HG03439 (cell line): ENCODE data around the gene HTT.

Experiments
- ATAC-seq: cut with Tn5 transposase; IDR thresholded peaks from one replicate; pipeline ENCODE4 v1.9.1; 2021; ENCODE audit warnings: mild to moderate bottlenecking, moderate library complexity; ENCODE audit not compliant: unreplicated experiment

HTT gene

DNA sequence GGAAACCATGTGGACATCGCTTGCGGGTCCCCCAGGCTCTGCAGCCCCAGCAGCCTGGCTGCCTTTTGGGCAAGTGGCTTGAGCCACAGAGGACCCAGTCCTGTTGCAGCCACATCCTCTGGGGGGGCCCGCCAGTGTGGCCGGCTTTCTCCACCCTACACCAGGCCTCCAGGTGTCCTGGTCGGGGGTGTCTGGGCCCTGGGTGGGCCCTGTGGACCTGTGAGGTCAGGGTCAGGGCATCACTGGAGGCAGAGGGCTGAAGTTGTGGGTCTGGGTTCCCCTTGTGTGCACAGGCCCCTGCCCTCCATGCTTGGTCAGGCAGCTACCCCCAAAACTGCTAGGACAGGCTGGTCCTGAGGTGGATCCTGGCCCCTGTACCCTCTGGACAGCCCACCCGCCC lies 171.2 kb downstream of the HTT start:
- no peak for ATAC-seq

DNA sequence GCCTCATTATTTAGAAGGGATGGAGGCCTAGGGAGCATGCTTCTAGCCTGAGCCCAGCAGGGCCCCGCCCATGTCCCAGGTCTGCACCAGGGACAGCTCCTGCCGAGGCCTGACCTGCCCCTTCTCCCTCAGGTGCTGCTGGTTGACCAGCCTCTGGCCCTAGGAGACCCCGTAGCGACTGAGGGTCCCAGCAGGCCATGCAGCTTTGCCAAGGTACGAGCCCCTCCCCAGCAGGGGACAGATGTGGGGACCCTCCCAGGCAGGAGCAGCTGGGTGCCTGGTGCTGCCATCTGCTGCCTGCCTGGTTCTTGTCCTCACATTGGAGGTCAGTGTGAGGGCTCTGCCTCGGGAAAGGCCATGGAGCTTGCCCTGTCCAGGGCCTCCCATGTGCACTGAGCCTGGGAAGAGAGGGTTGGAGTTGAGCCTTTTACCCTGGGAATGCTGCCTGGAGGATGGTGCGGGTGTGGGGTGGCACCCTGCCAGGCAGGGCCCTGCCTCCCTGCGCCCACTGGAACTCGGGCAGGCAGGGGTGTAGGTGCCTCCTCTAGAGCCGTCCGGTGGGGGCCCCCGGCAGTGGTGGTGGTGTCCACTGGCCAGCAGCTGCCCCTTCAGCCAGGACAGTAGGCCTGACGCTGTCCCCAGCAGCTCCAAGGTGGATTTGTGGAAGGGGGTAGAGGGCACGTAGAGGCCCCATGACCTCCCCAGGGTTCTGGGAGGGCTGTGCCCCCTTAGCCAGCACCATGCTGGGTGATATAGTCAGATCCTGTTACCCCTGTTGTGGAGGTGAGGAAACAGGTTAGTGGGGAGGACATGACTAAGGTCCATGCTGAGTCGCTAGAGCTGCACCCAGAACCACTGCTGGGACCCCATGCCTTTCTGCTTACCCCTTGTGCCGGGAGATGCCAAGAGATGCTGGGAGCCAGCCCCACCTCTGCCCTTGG lies 172.2 kb downstream of the HTT start:
- ATAC-seq = no peak

DNA sequence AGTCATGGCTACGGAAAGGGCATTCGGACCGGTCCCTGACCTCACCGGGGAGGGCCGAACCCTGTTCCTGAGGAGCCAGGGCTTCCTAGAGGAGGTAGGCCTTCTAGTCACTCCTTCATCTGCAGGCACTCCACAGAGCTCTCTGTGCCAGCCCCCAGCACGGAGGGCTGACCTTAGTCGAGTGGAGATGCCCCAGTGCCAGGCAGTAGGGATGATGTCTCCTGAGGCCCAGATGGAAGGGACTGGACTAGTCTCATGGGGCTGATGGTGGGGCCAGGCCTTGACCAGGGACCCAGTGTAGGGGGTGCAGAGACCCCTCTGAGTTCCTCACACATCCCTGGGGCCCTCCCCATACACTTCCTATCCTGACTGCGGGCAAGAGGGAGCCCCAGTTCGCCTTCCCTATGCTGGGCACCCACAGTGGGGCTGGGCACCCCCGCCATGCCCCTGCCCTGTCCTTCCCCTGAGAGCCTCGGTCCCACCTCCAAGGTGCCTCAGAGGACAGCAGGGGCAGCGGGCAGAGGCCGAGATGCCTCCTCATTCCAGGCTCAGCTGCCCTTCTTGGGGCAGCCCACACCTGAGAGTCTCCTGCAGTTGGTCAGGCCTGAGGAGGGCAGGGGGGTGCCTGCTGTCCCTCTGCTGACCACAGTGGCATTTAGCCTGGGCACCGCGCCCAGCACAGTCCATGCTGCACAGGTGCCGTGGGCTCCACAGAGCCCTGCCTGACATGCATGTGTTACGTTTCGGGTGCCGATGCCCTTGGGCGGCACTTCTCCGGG lies 173.1 kb downstream of the HTT start:
- no peak for ATAC-seq

DNA sequence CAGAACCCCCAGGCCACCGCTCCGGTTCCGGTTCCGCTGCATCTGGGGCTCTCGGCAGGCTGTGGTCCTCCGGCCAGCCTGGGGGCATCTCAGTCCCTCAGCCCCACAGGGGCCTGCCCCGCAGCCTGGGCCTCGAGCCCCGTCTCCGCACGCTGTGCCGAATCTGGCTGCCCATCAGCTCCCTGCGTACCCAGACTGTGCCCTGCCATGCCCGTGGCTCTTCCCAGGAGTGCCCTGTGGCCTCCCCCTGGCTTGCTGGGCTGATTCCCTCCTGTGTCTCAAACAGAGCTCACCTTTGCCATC lies 173.6 kb downstream of the HTT start:
- no peak for ATAC-seq

DNA sequence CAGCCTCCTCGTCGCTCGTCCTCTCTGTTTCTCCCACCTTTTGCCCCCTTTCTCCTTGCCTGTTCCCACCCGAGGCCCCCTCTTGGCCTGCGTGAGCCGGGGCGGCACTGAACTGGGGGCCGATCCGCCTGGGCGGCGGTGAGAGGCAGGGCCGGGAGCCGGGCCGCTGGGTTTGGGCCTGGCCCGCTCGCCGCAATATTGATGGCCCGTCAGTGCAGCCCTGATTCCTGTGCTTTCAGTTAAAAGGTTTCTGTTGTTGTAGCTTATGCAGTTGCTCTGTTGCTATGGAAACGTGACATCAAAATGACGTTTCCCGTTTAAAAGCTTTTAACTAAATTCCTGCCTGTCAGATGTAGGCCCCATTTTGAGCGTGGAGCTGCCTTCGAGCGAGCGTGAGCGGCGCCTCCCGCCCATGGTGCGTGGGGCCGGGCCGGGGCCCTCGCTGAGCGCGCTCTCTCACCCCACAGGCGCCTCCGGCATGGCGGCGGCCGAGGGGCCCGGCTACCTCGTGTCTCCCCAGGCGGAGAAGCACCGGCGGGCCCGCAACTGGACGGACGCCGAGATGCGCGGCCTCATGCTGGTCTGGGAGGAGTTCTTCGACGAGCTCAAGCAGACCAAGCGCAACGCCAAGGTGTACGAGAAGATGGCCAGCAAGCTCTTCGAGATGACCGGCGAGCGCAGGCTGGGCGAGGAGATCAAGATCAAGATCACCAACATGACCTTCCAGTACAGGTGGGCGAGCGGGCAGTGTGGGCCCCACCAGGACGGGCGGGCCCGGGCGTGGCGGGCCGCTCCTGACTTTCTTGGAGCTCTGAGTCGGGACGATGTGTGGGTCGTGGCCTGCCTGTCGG lies 174.6 kb downstream of the HTT start, which contains the start of gene MSANTD1:
MSANTD1 (plus strand) TSS at position 349 of the 851 bp plus-strand sequence; CDS start at position 413, 64 bp downstream.
- no peak for ATAC-seq

DNA sequence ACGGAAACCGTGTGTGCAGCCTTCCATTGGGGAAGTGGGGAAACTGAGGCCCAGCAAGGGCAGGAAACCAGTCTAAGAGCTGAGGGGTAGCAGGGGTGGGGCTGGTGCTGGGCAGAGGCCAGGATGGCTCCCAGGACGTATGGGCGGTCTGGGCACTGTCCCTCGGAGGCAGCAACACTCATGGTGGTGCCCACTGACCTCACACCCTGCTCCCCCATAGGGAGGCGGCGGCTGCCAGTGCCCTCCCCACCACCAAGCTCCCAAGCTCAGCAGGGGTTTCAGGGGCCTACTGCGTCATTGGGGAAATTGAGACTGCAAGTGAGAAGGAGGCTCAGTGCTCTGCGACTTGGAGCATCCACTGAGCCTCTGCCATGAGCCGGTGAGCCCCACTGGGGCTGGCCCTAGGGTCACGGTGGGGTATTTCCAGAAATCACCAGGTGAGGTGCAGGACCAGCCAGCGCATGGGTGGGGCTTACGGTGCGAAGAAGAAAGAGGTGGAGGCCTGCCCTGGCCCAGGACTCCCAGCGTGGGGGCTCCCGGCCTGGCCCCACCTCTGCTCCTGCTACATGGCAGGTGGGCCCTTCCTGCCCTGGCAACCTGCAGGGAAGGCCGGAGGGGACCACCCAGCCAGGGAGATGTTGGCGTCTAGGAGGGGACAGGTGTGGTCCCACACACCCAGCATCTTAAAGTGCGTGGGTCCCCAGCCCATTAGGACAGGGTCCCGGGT lies 175.4 kb downstream of the HTT start:
- ATAC-seq = no peak

DNA sequence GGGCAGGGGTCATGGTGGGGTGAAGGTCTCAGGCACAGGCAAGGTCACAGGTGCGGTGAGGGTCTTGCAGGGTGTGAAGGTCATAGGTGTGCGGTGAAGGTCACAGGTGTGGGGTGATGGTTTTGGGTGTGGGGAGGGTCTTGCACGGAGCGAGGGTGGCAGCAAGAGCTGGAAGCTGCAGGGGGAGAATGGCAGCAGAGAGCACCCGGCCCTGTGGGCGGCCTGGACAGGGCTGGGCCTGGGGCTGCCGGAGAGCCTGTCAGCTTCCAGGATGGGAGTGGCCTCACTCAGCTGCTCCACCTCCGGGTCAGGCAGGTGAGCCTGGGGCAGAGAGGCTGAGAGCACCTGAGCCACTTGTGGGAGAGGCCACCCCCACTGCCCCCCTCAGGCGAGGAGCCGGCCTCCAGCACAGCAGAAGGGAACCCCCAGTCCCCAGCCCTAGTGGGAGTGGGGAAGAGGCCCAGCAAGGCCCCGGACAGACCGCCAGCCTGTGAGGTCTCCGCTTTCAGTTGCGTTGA lies 176.0 kb downstream of the HTT start:
- ATAC-seq = no peak

DNA sequence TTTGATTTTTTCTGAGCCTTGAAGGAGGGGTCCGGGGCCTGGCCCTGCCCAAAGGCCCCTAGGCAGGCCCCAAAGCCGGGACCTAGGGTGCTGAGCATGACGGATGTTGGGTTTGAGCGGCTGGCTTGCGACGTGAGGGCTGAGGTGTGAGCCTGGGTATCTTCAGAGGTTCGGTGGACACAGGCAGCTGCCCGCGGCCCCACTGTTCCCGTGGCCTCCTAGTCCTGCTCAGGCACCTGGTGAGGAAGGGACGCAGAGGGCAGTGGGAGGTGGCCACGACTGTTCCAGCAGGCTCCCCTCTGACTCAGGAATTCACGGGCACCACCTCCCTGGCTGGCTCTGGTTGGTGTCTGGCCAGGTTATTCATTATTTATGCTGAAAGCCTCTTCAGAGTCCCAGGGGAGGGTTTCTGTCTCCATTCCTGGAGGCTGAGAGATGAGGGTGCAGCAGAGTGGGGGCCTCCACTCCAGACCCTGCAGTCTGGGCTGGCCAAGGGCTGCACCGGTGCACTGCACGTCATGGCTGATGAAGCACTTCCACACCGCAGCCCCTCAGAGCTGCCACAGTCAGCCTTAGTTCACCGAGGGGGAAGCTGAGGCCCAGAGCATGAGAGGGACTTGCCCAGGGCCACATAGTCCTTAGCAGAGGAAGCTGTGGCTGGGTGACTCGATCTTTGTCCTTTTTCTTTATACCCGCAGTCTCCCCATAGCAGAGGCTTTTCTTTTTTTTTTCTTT lies 176.6 kb downstream of the HTT start:
- no peak for ATAC-seq

DNA sequence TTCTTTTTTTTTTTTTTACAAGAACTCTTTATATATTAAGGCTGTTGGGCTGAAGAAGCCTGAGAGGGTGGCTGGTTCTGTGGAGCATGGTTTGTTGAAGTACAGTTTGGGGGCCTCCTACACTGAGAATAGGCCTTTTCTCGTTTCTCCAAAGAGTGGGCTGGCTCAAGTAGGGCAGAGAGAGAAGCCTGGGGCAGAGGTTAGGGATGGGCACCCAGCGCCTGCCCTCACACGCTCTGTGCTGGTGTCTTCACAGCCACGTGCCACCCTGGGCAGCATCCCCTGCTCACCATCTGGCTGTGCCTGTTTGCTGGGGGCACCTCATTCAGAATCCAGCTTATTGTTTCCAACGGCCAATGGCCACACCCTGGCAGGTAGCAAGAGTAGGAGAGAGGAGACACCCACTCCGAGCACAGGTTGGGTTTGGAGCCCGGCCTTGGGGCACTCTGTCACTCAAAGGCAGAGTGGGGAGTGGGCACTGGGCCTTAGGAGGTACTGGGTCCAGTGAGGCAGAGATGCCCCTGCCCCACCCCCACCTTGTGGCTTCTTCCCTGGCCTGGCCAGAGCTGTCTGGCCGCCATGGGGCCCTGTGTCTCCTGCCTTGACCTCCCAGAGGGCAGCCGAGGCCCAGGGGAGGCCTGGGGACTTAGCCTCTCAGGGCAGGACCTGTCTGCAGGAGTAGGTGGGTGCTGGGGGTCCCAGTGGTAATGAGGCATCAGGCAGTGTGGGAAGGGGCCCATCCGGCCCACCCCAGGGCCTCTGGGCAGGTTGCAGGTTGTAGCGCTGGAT lies 177.4 kb downstream of the HTT start:
- no peak for ATAC-seq

DNA sequence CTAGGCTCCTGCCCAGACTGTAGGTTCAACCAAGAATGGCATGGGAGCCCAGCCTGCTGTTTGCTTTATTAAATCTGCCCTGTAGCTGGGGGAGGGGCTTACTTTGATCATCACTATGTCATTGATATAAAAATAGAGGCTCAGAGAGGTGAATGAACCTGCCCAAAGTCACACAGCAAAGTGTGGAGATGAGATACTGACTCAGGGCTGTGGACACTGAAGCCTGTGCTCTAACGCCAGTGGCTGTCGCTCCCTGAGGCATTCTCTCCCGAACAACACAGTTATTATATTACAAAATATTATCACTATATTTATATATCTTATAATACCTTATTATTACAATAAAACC lies 178.0 kb downstream of the HTT start:
- ATAC-seq = no peak

DNA sequence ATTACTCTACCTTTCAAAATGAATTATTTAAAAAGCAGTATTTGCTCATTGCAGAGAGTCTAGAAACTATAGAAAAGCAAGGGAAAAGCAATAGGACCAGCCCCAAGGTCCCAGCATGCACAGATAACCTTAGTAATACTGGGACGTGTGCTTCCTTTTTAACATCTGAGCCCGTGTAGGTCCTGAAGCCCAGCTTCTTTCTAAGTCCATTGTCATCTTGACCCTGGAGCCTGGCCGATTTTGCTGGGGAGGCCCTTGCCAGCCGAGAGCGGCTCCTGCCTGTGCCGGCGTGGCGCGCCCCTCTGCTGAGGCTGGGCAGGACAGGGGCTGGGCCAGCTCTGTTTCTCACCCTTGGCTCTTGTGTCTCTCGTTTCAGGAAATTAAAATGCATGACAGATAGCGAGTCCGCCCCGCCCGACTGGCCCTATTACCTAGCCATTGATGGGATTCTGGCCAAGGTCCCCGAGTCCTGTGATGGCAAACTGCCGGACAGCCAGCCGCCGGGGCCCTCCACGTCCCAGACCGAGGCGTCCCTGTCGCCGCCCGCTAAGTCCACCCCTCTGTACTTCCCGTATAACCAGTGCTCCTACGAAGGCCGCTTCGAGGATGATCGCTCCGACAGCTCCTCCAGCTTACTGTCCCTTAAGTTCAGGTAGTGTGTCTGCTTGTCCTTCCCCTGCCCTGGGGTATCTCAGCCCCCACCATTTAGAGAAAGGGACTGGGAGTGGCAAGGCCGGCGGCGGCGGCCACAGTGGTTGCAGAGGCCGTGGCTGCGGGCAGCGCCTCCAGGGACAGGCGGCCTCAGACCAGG lies 178.6 kb downstream of the HTT start:
- no peak for ATAC-seq

DNA sequence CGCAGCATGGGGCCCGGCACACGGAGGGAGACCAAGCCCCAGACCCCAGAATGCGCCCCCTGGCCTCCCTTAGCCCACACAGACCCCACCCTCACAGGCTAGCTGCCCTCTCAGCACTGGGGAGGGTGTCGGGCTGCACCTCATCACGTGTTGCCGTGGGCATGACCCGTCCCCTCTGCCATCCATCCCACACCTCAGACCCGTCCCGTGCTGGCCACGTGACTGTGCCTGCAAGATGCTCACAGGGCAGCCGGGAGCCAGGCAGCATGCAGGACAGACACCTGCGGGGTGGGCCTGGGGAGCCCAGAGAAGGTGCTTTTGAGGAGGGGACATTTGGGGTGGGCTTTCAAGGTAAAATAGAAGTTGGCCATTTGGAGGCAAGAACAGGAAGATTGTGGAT lies 179.3 kb downstream of the HTT start:
- ATAC-seq = no peak

DNA sequence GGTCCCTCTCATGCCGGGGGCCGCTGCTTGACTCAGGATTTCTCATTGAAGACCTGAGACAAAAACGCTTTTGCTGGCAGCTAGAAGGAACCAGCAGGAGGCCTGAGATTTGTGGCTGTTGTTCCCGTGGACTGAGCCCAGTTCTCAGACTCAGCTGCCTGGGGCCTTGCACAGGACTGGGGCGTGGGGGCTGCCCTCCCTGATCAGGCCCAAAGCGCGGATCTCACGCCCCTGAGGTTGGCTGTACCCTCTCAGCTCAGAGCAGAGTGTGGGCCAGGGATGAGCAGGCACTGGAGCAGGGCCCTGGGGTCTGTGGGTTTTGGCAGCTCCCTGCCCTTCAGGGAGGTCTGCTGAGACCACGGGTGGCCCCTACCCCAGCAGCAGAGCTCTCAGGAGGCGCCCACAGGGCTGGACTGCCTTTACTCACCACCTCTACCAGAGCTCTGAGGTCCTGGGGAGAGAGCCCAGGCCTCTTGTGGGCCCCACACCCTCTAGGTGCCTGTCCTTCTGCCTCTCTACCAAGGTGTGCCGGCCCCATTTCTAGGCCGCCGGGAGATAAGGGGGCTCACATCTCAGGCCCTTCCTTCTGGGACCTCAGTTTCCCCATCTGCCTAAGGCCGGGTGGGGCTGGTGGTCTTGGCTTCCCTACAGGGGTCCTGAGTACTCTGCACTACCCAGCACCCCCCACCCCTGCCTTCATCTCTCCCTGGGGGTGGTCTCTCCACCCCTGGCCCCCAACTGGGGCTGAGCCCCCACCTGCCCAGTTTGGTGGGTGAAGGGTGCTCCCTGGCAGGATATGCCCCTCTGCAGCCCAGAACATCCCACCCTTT lies 180.0 kb downstream of the HTT start:
- no peak for ATAC-seq

DNA sequence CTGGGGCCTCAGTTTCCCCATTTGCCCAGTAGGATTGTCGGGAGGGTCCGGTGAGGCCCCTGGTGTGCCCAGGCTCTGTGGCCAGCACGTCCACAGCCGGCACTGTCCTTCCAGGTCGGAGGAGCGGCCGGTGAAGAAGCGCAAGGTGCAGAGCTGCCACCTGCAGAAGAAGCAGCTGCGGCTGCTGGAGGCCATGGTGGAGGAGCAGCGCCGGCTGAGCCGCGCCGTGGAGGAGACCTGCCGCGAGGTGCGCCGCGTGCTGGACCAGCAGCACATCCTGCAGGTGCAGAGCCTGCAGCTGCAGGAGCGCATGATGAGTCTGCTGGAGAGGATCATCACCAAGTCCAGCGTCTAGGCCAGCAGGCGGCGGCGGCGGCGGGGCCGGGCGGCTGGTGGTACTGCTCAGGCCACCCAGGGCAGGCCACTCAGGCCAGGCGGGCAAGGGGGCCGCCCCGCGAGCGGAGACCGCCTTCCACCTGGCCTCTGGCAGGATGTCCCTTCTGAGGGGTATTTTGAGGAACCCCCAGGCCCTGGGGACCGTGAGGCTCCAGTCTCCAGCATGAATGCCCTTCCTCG lies 181.2 kb downstream of the HTT start:
- ATAC-seq = no peak

DNA sequence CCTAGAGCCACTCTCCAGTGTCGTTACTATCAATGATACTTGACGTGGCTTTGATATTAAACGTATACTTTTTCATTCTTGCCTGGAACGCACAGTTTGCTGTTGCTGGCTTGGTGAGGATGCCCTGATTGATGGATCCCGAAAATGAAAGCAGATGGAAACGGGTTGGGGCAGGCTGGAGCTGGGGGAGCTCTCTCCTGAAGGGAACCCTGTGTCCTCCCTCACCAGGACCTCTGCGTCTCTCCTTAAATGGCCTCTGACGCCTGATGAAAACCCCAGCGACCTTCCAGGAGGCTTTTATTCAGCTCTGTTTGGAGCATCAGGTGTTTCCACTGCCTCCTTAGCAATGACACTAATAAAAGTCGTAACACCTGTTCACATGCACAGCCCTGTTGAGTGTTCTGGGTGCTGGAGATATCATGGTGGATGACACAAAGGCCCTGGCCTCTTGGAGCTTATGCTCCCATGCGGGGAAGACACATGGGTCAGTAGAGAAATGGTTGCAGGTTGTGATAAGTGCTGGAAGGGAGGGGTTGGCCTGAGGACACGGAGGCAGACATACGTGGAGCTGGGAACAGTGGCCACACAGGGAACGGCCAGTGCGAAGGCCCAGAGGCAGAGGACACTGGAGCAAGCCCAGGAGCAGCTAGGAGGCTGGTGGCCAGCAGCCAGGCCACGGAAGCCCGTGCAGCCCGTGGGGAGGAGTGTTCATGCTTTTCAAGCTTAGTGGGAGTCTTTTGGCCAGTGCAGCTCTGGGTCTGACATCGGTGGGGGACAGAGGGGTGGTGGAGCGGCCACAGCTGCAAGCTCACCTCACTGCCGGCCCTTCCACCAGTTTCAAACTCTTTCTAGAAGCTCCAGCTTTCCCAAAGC lies 182.0 kb downstream of the HTT start:
- ATAC-seq = no peak

DNA sequence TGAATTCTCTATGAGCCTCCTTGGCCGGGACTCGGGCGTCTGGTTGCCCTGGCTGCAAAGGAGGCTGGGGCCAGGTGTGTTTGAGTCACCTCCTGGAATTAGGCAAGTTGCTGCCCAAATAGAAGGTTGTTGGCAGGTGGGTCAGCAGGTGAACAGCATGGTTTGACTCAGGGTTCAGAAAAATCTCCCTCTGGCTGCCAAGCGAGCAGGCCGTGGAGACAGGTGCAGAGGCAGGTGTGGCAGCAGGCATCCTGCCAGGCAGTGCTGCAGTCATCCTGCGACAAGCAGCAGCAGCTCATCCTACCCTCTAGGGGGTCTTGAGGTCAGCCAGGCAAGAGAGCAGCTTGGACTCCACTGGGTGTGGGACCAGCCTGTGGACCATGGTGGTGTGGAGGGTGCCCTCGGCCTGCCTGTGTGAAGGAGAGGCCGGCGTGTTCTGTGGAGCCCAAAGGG lies 182.6 kb downstream of the HTT start:
- ATAC-seq = no peak
